Fibroblast of the aortic adventitia (primary cell): Measurements from ENCODE around the gene CUX1. TPM values are rescaled to one million over a fixed set of nuclear protein-coding genes. Genes with fewer than 3 reads are reported as not detected.

ENCODE experiments used
- DNase-seq: peaks from one replicate; pipeline ENCODE4 v3.0.0-alpha.2; 2010; ENCODE audit warnings: low read depth
- H3K4me3 ChIP-seq: 2 replicates; pipeline ENCODE4 v1.5.1; 2011; ENCODE audit warnings: low read depth, mild to moderate bottlenecking, control low read depth, low read length, moderate library complexity
- CTCF ChIP-seq: IDR thresholded peaks from 2 replicates; pipeline ENCODE4 v1.5.1; 2011; ENCODE audit warnings: mild to moderate bottlenecking, low read length, control low read depth, inconsistent platforms; ENCODE audit not compliant: insufficient read depth
- total RNA-seq: library from RNA; depleted of rRNA; stranded (reverse); fragments of >200 nt; gene quantifications from 2 replicates; pipeline ENCODE4 v1.2.3, GENCODE V29; 2012; ENCODE audit warnings: low replicate concordance

Gene CUX1
- total RNA-seq, 1 donor = 44.2 TPM

DNA sequence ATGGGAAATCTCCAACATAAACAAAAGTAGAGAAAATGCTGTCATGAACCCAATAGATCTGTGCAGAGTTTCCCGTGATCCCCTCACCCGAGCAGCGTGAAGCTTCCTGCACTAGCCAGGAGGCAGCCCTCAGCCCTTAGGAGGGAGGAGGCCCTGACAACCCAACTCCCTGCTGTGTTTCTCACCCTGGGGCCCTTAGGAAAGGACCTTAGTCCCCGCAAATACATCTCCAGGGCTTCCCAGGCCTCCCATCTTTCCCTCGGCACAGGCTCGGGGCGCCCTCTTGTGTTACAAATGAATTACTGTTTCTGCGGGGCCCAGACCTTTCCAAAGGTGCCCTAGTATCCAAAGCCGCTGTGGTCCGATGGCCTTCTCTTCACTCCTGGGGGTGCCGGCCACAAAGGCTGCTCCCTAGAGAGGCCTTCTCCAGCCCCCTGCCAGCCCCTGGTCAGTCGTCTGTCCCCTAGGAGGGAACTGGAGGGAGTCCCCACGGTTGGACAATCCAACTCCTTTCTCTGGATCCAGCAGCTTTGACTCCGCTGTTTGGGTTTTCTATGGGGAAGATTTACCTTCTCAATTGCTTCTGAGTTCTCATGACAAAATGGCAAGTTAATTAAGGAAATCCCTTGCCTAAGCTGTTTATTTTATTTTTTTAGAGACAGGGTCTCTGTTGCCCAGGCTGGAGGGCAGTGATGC is 419.3 kb downstream of the CUX1 start:
- no peak overlapping the region for H3K4me3 ChIP-seq
- DNase-seq = peak; percentile 64
- TF ChIP-seq CTCF = peak; percentile 79

- no peak for DNase-seq
- H3K4me3 ChIP-seq = no peak overlapping the region
- TF ChIP-seq CTCF = no peak
Measured at GRCh38 chr7:102239206-102239820, 421.9 kb downstream of the CUX1 start.

GRCh38 chr7:102241431-102241830 is 424.0 kb downstream of the CUX1 start:
- no peak for DNase-seq
- no peak for TF ChIP-seq CTCF
- no peak overlapping the region for H3K4me3 ChIP-seq

DNA sequence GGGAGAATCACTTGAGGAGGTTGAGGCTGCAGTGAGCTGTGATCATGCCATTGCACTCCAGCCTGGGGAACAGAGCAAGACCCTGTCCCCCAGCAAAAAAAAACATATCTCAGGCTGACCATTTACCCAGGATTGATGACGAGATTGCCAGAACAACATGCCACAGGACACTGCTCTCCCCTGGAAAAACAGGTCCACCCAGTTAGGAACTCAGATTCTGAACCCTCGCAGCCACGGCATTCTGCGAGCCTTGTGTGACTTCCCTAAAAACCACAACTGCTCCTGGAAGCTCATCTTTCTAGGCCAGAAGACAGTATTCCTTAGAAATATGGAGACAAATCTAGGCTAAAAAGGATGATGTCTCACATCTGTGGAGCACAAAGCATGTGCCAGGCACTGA is 427.2 kb downstream of the CUX1 start:
- no peak for DNase-seq
- H3K4me3 ChIP-seq = no peak overlapping the region
- TF ChIP-seq CTCF = no peak

DNA sequence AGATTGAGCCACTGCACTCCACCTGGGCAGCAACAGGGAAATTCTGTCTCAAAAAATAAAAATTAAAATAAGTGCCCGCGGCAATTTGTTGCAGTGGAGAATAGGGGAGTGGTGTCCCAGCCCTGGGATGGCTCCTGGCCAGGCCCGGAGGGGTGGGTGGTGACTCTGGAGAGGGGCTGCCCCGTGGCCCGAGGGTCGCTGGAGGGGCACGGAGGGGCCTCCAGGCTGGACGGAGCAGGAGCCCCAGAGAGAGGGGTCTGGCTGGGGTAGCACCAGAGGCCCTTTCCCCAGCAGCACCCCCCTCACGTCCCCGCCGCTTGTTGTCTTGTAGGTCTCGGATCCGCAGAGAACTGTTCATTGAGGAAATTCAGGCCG is 430.6 kb downstream of the CUX1 start:
- no peak for DNase-seq
- no peak for TF ChIP-seq CTCF

GRCh38 chr7:102248456-102249395 is 431.3 kb downstream of the CUX1 start:
- no peak for DNase-seq
- H3K4me3 ChIP-seq = no peak overlapping the region
- TF ChIP-seq CTCF = no peak

More for the DNA sequence above, 430.6 kb downstream of the CUX1 start:
- H3K4me3 ChIP-seq = no peak overlapping the region
